ENCODE data around the gene RIPK4.

GRCh38 chr21:41719691-41720090 lies 47.2 kb downstream of the RIPK4 start:
- TF ChIP-seq CTCF (IDR thresholded peaks at IDR 0.05) (no peak), POLR2AphosphoS5 (IDR thresholded peaks at IDR 0.05; ENCODE audit: low read depth, low read length) (no peak), REST (IDR thresholded peaks at IDR 0.05; ENCODE audit: insufficient read depth in 1 of 2, low read depth in 2 of 2, low read length in 1 of 2) (no peak), SIN3A (IDR thresholded peaks at IDR 0.05; ENCODE audit: borderline replicate concordance, insufficient read depth, low read depth, low read length) (no peak), TCF7L2 (IDR thresholded peaks at IDR 0.05; ENCODE audit: low read depth, low read length) (no peak)

All from Panc1 (cell line).